NCI-H82 (cell line): ENCODE measurements around the gene CMTM3.
"Not testable (repeated sequence)": the region's sequence is repeated elsewhere in the genome, so short reads cannot be mapped to it uniquely, and the experiment has no call there.

Experiments
- DNase-seq: peaks from one replicate; lab custom pipeline; 2025; lab: John Stamatoyannopoulos, UW

CMTM3 gene

DNA sequence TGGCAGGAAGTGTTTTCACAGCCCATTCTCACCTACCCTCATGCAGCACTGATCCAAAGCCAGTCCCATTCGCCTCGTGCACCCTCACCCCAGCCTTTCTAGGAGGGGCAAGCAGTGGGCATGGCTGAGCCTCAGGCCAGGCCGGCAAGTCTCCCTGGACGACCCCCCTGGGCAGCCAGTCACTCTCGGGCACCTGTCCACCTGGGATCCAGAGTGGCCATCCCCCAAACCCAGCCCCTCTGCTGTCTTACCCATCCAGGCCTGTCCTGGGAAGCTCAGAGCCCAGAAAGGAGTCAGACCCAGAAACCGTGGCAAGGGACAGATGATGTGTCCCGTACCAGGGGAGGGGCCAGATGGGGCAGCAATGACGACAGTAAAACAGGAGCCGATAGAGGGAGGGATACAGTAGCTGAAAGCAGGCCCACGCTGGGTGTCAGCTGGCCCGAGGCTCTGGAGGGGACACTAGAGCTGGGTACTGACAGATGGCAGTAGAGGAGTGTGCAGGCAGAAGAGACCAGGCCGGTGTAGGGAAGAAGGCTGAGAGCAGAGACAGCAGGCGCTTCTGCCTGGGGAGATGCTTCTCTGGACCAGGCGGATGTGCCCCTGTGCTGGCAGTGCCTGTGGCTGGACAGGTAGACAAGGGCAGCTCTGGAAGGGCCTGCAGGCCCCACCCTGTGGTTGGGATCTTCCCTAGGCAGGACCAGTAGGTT is 5.8 kb downstream of the CMTM3 start:
- DNase-seq: no peak

DNA sequence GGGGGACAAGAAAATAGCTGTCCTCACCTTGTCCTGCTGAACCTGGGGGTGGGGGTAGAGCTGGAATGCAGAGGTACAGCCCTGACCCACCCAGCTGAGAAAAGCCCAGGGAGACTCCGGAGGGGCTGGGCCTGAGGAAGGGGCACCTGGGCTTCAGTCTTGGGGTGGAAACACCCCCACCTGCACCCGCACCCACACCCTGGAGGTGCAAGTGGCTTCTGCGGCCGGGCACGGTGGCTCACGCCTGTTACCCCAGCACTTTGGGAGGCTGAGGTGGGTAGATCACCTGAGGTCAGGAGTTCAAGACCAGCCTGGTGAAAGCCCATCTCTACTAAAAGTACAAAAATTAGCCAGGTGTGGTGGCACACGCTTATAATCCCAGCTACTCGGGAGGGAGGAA is 7.4 kb downstream of the CMTM3 start:
- not testable (repeated sequence) for DNase-seq

DNA sequence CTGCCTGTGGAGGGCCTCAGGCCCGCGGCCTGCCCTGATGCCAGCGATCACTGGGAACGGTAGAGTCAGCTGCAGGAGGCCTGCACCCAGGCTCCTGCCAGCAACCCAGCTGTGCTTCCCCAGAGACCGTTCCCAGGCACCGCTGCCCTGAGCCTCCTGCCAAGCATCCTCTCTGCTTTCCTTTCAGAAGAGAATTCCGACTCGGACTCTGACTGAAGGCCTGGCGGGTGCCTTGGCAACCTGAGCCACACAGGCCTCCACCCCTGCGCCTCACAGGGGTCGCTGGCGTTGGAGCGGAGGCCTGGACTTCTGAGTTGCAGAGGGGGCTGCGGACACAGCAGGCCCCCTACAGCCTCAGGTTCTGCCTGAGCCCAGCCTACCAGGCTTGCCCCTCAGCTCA is 7.9 kb downstream of the CMTM3 start:
- no peak for DNase-seq

GRCh38 chr16:66614161-66614802 is 9.8 kb downstream of the CMTM3 start:
- no peak for DNase-seq

GRCh38 chr16:66616169-66616568 is 11.7 kb downstream of the CMTM3 start:
- DNase-seq: no peak

GRCh38 chr16:66616592-66616991 is 12.1 kb downstream of the CMTM3 start:
- no peak for DNase-seq

DNA sequence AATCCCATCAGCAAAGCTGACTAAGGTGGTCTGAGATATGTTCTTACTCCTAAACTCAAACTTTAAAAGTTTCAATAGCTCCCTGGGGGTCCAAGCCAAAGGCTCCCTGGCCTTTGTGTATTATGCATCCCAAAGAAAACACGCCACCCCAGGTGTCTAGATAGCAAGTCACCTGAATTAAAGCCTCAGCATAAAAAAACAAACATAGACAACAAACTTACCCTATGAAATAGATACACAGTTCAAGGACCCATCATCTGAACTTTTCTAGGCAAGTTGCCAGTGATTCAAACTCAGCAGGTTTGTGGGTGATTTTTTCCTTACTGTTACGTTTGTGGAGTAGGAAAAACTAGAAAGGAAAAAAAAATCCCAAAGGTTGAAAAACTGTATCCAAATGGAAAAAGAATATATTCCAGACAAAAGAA is 12.5 kb downstream of the CMTM3 start:
- DNase-seq: no peak

DNA sequence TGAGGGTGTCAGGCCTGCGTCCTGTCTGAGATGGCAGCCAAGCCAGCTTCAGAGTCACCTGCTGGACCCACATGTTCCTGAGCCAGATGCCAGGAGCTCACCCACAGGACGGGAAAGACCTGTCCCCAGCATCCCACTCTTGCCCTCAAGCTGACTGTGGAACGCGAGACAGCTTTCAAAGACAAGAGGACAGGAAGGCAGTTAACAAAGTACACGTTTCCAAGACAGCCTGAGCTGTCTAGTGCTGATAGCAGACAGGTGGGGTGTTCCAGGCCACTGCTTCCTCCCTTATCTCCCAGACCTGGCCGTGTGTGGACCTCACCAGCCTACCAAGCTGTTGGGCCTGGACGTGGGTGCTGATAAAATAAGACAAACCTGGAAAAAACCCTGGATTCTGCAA is 13.2 kb downstream of the CMTM3 start:
- DNase-seq: no peak

GRCh38 chr16:66618588-66619375 is 14.3 kb downstream of the CMTM3 start:
- DNase-seq: peak; percentile 3

GRCh38 chr16:66619534-66620428 is 15.3 kb downstream of the CMTM3 start:
- no peak for DNase-seq

- no peak for DNase-seq
These were observed 15.9 kb downstream of the CMTM3 start for GRCh38 chr16:66620429-66620795.

- DNase-seq: no peak
These were observed 17.5 kb downstream of the CMTM3 start for GRCh38 chr16:66621973-66622372.

- peak; percentile 7 for DNase-seq
These were observed 18.4 kb downstream of the CMTM3 start for GRCh38 chr16:66622863-66623262.

DNA sequence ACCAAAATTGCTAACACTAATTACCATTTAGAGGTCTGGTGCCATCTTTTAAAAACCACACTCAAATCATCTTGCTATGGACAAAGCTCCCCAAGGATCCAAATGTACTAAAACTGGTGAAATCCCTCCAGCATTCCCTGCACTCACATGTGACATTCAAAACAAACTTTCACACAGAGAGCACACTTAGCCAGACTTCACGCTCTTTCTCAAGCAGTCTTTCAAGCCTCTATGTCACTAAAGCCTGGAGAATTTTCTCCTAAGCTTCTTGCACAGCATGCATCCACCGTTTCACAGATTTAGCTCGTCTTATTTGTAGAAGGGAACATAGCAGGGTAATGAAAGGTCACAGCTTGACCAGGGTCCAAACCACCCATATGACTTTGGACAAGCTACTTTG is 19.3 kb downstream of the CMTM3 start:
- no peak for DNase-seq

GRCh38 chr16:66627611-66628378 is 23.3 kb downstream of the CMTM3 start:
- DNase-seq: not testable (repeated sequence)

GRCh38 chr16:66629856-66630255 is 25.4 kb downstream of the CMTM3 start:
- no peak for DNase-seq

DNA sequence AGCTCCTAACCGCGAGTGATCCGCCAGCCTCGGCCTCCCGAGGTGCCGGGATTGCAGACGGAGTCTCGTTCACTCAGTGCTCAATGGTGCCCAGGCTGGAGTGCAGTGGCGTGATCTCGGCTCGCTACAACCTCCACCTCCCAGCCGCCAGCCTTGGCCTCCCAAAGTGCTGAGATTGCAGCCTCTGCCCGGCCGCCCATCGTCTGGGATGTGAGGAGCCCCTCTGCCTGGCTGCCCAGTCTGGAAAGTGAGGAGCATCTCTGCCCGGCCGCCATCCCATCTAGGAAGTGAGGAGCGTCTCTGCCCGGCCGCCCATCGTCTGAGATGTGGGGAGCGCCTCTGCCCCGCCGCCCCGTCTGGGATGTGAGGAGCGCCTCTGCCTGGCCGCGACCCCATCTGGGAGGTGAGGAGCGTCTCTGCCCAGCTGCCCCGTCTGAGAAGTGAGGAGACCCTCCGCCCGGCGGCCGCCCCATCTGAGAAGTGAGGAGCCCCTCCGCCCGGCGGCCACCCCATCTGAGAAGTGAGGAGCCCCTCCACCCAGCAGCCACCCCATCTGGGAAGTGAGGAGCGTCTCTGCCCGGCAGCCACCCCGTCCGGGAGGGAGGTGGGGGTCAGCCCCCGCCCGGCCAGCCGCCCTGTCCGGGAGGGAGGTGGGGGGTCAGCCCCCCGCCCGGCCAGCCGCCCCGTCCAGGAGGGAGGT is 26.2 kb downstream of the CMTM3 start:
- not testable (repeated sequence) for DNase-seq

DNA sequence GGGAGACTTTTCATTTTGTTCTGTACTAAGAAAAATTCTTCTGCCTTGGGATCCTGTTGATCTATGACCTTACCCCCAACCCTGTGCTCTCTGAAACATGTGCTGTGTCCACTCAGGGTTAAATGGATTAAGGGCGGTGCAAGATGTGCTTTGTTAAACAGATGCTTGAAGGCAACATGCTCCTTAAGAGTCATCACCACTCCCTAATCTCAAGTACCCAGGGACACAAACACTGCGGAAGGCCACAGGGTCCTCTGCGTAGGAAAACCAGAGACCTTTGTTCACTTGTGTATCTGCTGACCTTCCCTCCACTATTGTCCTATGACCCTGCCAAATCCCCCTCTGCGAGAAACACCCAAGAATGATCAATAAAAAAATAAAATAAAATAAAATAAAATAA is 27.1 kb downstream of the CMTM3 start:
- DNase-seq: not testable (repeated sequence)

DNA sequence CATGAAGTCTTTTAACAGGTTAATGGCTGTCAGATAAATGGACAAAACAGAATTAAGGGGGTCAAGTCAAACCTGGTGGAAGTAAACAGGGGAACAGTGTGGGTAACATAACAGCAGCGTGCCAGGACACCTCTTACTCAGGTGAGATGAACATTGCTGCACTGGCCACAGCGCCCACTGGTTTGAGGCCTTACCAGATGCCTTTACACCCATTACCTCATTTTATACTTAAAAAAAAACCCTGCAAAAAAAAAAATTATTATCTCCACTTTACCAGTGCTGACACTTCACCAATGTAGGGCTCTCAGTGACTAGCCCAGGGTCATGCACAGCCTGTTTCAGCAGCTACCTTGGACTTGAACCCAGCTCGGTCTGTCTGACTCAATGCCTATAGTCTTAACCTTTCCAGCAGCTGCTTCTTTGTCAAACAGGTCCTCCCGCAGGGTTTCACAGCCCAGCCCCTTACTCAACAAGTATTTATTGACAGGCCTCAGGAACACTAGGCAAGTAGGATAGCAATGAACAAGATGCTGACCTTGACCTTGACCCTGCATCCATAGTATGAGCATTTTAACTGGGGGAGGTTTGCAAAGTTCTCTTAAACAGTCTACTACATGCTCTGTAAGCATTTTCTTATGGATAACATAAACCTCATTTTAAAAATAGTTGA is 30.2 kb downstream of the CMTM3 start:
- DNase-seq: no peak

DNA sequence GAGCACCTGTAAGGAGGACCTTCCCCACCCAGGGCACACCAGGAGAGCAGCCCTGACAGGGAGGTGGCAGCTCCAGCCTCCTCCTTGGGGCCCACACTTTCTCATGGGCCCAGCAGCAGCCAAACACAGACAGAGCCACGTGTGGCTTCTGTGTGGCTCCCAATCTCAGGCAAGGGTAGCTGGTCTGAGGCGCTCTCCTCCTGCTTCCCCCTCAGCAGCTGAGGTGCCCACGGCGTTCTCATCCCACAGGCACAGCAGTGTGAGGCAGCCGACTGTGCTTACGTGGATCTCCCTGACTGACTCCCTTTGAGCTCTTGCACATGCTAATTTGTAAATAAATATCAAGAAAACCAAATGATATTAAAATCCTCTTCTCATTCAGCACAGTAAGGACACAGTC is 30.9 kb downstream of the CMTM3 start:
- DNase-seq: no peak
